Measurements from ENCODE around the gene B9D1. TPM values are rescaled to one million over a fixed set of nuclear protein-coding genes. Genes with fewer than 3 reads are reported as not detected.

B9D1 gene
- total and polyA plus RNA-seq, 9 of the 15 experiments (the other 6 are each of a cell fraction or from before 2014, with no cell fraction given) = 8.9 to 28.0 (median 17.9) TPM

GRCh38 chr17:19332371-19333131 lies 30.0 kb downstream of the B9D1 start:
- FAIRE-seq = no peak
- Histone ChIP-seq H3K9ac (ENCODE audit: insufficient read depth in 1 of 2, low read depth in 2 of 2, low read length in 2 of 2) (no peak overlapping the region), H3K27me3 (ENCODE audit: control insufficient read depth in 2 of 2, insufficient read depth in 2 of 2, low read length in 2 of 2) (no peaks in the 10 kb centered on the region), H3K9me3 (replicated peaks; ENCODE audit: control insufficient read depth, insufficient read depth, low read depth, low read length) (no peaks in the 10 kb centered on the region), H2AFZ (ENCODE audit: low read depth, low read length) (no peak overlapping the region), H3K36me3 (ENCODE audit: control insufficient read depth, insufficient read depth, low read length) (no peaks in the 10 kb centered on the region; the same call in 2 of the 3 replicates), H3K4me3 (no peak overlapping the region), H3K9me1 (ENCODE audit: control insufficient read depth, insufficient read depth, low read length) (no peaks in the 10 kb centered on the region), H3K4me1 (replicated peaks in 1 of 2; ENCODE audit: control insufficient read depth in 2 of 2, insufficient read depth in 2 of 2, low read length in 2 of 2) (peaks cover 0 to 16% of the 10 kb centered on the region in 2 experiments; a peak in 2 of 5 replicates), H3K79me2 (ENCODE audit: control insufficient read depth, insufficient read depth, low read length) (no peaks in the 10 kb centered on the region), H4K20me1 (replicated peaks; ENCODE audit: control insufficient read depth, insufficient read depth, low read length) (no peaks in the 10 kb centered on the region), H3K27ac (ENCODE audit: extremely low read depth, low read depth, low read length) (no peak overlapping the region), H3K4me2 (ENCODE audit: insufficient read depth, low read length) (no peak overlapping the region)
- POLR2A ChIA-PET = no interaction called here
- WGBS (ENCODE audit: insufficient coverage, low coverage, missing lambda C conversion rate) = 65% methylated on average over 2 of the region's 6 CpGs
- in situ Hi-C loops (cut with MboI) (no loop called here), intact Hi-C loops (cut with micrococcal nuclease) (no loop called here)
- DNase-seq (ENCODE audit: extremely low read depth in 1 of 4, low spot score in 3 of 4) = no peak
- TF ChIP-seq MCM7 (IDR thresholded peaks at IDR 0.05) (no peak), NFIC (IDR thresholded peaks at IDR 0.05) (peak; percentile 50)
- BruUV-seq (replicated peaks) = no TSS peak
- CTCF ChIA-PET (ENCODE audit: low intra/inter-chr PET ratio) = no interaction called here
- no peak for ATAC-seq

DNA sequence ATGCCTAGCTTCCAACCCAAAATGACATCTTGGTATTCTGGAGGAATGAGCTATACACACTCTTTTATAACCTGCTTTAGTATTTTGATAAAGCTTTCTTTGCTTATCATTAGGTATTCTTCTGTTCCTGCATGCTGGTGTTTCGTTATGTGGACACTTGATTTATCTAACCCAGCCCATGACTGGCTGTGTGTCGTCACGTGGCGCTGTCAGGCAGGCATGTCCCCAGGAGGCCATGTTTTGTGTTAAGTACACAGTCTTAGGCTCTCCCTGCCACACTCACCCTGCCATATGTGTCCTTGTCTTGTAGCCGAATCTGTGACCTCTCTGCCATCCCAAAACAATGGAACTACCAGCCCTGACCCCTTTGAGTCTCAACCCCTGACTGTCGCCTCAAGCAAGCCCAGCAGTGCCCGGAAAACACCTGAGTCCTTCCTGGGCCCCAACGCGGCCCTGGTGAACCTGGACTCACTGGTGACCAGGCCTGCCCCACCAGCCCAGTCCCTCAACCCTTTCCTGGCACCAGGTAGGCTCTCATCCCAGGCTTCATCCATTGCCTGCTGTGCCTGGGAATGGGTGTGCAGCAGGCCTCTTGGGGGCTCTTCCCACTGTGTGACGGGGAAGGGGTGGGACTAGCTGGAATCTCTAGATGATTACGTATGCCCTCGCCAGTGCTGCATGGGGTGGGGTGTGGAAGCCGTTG lies 30.8 kb downstream of the B9D1 start:
- Histone ChIP-seq H3K36me3 (ENCODE audit: control insufficient read depth, insufficient read depth, low read length) (no peaks in the 10 kb centered on the region; the same call in 2 of the 3 replicates), H3K27me3 (ENCODE audit: control insufficient read depth in 2 of 2, insufficient read depth in 2 of 2, low read length in 2 of 2) (no peaks in the 10 kb centered on the region), H3K4me1 (replicated peaks in 1 of 2; ENCODE audit: control insufficient read depth in 2 of 2, insufficient read depth in 2 of 2, low read length in 2 of 2) (peaks cover 0 to 9% of the 10 kb centered on the region in 2 experiments; a peak in 2 of 5 replicates), H3K79me2 (ENCODE audit: control insufficient read depth, insufficient read depth, low read length) (no peaks in the 10 kb centered on the region), H3K9me1 (ENCODE audit: control insufficient read depth, insufficient read depth, low read length) (no peaks in the 10 kb centered on the region), H3K4me2 (ENCODE audit: insufficient read depth, low read length) (no peak overlapping the region), H2AFZ (ENCODE audit: low read depth, low read length) (no peak overlapping the region), H3K9ac (ENCODE audit: insufficient read depth in 1 of 2, low read depth in 2 of 2, low read length in 2 of 2) (peak overlapping the region in 1 of 2 experiments; percentile 78; a peak in 2 of 4 replicates), H3K4me3 (no peak overlapping the region), H3K27ac (ENCODE audit: extremely low read depth, low read depth, low read length) (no peak overlapping the region), H3K9me3 (replicated peaks; ENCODE audit: control insufficient read depth, insufficient read depth, low read depth, low read length) (no peaks in the 10 kb centered on the region), H4K20me1 (replicated peaks; ENCODE audit: control insufficient read depth, insufficient read depth, low read length) (no peaks in the 10 kb centered on the region)
- ChIA-PET CTCF (ENCODE audit: low intra/inter-chr PET ratio) (interaction anchor here (0.7 kb wide), 1 partner anchor 52 kb away, joined by 4 read pairs; no protein-coding TSS in a partner anchor), POLR2A (interaction anchor here (0.6 to 1.1 kb wide), 2 partner anchors 11 to 15 kb away, joined by 3 read pairs; no protein-coding TSS in a partner anchor)
- FAIRE-seq (no peak), DNase-seq (ENCODE audit: extremely low read depth in 1 of 4, low spot score in 3 of 4) (peak; percentile 31 to 55 (median 36)), ATAC-seq (peak; percentile 65; the same call in 2 of the 3 replicates)
- intact Hi-C loops (cut with micrococcal nuclease) = no loop called here
- in situ Hi-C loops (cut with MboI) = no loop called here
- 77% methylated on average over 12 of the region's 13 CpGs for WGBS (ENCODE audit: insufficient coverage, low coverage, missing lambda C conversion rate)
- no TSS peak for BruUV-seq (replicated peaks)
- TF ChIP-seq, protein P1, sequence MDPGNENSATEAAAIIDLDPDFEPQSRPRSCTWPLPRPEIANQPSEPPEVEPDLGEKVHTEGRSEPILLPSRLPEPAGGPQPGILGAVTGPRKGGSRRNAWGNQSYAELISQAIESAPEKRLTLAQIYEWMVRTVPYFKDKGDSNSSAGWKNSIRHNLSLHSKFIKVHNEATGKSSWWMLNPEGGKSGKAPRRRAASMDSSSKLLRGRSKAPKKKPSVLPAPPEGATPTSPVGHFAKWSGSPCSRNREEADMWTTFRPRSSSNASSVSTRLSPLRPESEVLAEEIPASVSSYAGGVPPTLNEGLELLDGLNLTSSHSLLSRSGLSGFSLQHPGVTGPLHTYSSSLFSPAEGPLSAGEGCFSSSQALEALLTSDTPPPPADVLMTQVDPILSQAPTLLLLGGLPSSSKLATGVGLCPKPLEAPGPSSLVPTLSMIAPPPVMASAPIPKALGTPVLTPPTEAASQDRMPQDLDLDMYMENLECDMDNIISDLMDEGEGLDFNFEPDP (CRISPR knock-in tag; IDR thresholded peaks at IDR 0.05) = no peak
- TF ChIP-seq LEF1 (IDR thresholded peaks at IDR 0.05) (no peak), POLR2A (conservative IDR thresholded peaks at IDR 0.05) (no peak), ZMIZ1 (IDR thresholded peaks at IDR 0.05; ENCODE audit: low read depth in 2 of 2, low read length in 2 of 2) (no peak)
- TF ChIP-seq, protein P2, sequence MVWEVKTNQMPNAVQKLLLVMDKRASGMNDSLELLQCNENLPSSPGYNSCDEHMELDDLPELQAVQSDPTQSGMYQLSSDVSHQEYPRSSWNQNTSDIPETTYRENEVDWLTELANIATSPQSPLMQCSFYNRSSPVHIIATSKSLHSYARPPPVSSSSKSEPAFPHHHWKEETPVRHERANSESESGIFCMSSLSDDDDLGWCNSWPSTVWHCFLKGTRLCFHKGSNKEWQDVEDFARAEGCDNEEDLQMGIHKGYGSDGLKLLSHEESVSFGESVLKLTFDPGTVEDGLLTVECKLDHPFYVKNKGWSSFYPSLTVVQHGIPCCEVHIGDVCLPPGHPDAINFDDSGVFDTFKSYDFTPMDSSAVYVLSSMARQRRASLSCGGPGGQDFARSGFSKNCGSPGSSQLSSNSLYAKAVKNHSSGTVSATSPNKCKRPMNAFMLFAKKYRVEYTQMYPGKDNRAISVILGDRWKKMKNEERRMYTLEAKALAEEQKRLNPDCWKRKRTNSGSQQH (CRISPR knock-in tag; IDR thresholded peaks at IDR 0.05) = no peak

Measured in K562 (cell line).